Right lung (tissue), 10 donors: Measurements from ENCODE around the gene USP9X. TPM values are rescaled to one million over a fixed set of nuclear protein-coding genes. Genes with fewer than 3 reads are reported as not detected.
"Not testable (repeated sequence)": the region's sequence is repeated elsewhere in the genome, so short reads cannot be mapped to it uniquely, and the experiment has no call there.

Experiments
- DNase-seq, 2 donors: peaks; one replicate each; pipeline ENCODE4 v3.0.0-alpha.2; 2013
- long read RNA-seq, 8 donors: transcript quantifications; one replicate each; lab custom pipeline, GENCODE V29; 2026
- polyA plus RNA-seq, 5 donors: library from polyadenylated mRNA; unstranded; fragments of 120-200 nt; gene quantifications; one replicate each; pipeline versions ENCODE4 v1.2.1 to v1.2.3, GENCODE V29; 2013; ENCODE audit warnings: inconsistent platforms in 1 of 5, low replicate concordance in 1 of 5; ENCODE audit not compliant: insufficient read length in 5 of 5, insufficient read depth in 1 of 5

The USP9X gene
- 10 to 100 TPM; 39.0 to 58.9 (median 56.0) TPM for polyA plus RNA-seq
- long read RNA-seq, donor 1, full-length matches to known transcripts = 1 of 72 reads
- long read RNA-seq, donor 1, partial matches to known transcripts = 71 of 72 reads
- long read RNA-seq, donor 1, other reads (novel, unspliced or antisense) = 0 of 72 reads
- long read RNA-seq, donor 2, partial matches to known transcripts = 12 of 12 reads
- long read RNA-seq, donor 2, other reads (novel, unspliced or antisense) = 0 of 12 reads
- long read RNA-seq, donor 3, partial matches to known transcripts = 32 of 32 reads
- long read RNA-seq, donor 3, other reads (novel, unspliced or antisense) = 0 of 32 reads
- long read RNA-seq, donor 4, partial matches to known transcripts = 28 of 28 reads
- long read RNA-seq, donor 4, other reads (novel, unspliced or antisense) = 0 of 28 reads
- long read RNA-seq, donor 5, full-length matches to known transcripts = 5 of 45 reads
- long read RNA-seq, donor 5, partial matches to known transcripts = 40 of 45 reads
- long read RNA-seq, donor 5, other reads (novel, unspliced or antisense) = 0 of 45 reads
- long read RNA-seq, donor 6, partial matches to known transcripts = 57 of 58 reads
- long read RNA-seq, donor 6, other reads (novel, unspliced or antisense) = 0 of 58 reads
- long read RNA-seq, donor 7, partial matches to known transcripts = 32 of 33 reads
- long read RNA-seq, donor 7, other reads (novel, unspliced or antisense) = 0 of 33 reads
- long read RNA-seq, donor 8, partial matches to known transcripts = 9 of 9 reads
- long read RNA-seq, donor 8, other reads (novel, unspliced or antisense) = 0 of 9 reads

DNA sequence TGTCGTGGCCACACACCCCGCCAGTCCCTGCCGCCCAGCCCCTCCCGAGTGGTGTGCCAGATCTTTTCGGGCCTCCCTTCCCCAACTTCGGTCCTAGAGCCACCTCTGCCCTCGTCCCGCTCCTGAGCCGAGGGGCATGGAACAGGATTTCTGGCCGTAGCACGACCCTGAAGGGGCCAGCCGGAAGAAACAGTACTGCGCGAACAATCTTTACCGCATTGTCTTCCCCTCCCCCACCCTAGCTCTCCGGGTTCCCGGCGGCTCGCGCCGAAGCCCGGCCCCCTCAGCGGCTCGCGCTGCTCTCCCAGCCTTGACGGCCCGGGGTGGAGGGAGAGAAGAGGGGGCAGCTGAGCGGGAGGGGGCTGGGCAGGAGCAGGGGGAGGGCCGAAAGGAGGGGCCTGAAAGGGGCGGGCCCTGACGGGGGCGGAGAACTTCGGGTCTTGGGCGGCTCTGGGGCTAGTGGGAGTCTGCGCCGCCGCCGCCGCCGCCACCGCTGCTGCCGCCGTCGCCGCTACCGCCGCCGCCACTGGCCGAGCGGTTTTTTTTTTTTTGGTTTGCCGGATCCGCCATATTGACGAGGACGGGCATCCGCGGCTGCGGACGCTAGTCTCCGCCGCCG is at the start of gene USP9X:
TSS of gene USP9X (plus strand) at position 553 of the 619 bp plus-strand sequence. CDS start 38,184 bp downstream, outside the sequence.
- peak; percentile 89 to 90 for DNase-seq

GRCh38 chrX:41035582-41035981 is 49.7 kb upstream of the USP9X start:
- DNase-seq = no peak

- DNase-seq = no peak
These were observed 48.4 kb upstream of the USP9X start for GRCh38 chrX:41036668-41037326.

- DNase-seq = no peak
These were observed 42.0 kb upstream of the USP9X start for GRCh38 chrX:41043196-41043595.

DNA sequence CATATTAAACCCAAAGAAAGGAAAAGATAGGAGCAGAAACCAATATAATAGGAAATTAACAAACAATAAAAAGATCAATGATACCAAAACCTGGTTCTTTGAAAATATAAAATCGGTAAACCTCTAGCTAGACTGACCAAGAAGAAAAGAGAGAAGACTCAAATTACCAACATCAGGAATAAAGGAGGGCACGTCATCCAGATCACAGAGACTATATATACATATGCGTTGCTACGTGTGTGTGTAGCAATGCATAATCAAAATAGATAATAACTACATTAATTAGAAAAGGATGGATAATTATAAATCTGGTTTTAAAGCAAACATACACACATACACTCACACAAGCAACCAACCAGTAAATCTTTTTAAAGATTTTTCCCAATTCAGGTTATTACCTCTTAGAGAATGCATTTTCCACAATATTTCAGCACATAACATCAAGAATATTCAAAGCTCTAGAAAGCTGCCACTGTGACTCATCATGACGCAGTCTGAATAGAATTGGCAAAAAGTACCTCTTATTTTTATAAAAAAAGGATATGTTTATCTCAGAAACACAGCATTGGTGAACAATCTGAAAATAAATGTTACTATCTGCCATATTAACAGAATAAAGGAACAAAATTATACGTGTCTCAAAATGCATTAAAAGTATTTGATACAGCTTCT is 41.4 kb upstream of the USP9X start:
- DNase-seq = no peak

DNA sequence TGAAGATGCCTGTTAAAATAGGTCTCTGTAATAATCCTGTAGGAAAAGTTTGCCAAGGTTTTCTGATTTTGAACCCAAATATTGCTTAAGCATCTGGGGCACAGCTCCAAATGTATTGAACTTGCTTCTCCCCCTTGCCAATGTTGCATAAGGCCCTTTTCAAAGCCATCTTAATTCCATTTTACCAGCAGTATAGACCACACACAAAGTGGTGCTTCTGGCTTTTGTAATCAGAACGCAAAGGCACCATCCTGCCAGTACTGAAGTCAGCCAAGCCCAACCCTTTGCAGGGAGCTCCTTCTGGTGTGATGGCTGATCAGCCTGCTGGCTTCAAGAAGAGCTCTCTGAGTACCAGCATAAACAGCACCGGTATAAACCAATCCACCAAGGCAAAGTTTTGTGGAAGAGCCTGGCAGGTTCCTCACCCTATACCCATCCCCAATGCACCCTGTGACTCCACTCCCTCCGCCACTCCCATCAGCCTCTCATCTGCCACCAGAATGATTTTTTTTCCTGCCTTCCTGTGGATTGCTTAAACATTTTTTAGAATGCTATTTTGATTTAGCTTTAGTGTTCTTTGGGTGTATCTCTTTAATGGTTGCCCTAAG is 39.2 kb upstream of the USP9X start:
- DNase-seq = peak; percentile 69 to 72

DNA sequence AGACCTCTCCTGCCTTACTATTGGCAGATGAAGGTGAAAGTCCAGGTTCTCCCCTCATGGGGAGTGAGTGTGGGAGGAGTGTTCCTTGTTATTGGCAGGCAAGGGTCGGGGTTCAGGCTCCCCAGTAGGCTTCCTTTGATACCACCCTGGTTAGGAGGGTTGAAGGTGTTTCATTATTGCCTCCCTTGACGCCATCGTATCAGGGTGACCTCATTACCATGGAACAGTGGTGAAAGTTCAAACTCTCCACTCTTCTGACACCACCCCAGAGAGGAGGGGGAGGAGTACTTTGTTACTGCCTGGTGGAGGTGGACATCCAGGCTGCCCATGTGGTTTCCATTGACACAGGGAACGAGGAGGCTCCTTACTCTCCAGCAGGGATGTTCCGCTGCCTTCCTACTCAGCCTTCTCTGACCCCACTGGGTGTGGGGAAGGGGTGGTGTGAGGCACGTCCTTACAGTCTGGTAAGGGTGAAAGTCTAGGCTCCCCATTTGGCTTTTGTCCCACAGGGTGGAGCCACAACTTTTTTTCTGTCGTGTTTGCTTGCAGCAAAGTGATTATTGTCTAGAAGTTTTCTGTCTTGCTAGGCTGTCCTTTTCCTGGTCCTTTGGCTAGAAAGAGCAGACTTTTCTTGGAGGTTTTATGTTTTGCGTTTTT is 37.2 kb upstream of the USP9X start:
- no peak for DNase-seq

- DNase-seq = no peak
These were observed 34.9 kb upstream of the USP9X start for GRCh38 chrX:41050359-41050758.

GRCh38 chrX:41051288-41051687 is 34.0 kb upstream of the USP9X start:
- DNase-seq = no peak

DNA sequence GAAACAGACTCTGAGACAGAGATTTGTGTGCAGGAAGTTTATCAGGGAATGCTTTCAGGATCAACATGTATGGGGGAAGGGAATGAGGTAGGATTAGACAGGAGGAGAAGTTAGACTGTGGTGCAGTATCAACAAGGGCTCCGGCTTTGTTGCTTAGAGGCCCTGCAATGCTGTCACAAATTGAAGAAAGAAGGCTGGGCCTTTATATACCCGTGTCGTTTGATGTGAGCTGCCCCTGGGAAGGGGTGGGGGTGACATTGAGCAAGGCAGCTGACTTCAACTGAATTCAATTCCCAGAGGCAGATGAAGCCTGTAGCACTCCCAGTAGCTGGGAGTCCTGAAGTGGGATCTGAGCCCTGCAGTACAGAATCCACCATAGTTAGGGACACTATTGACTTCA is 29.5 kb upstream of the USP9X start:
- no peak for DNase-seq

DNA sequence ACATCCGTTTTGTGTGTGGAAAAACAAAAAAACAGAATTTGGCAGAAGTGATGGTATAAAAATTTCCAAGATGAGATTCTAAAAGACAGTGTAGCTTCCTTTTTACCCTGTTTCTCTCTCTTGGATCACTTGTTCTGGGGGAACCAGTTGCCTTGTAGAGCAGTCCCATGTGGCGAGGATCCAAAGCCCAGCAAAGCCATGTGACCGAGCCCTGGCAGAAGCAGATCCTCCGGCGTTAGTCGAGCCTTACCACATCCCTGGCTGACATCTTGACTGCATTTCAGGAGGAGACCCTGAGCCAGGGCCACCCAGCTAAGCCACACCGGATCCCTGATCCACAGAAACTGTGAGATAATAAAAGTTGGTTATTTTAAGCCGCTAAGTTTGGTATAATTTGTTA is 22.0 kb upstream of the USP9X start:
- DNase-seq = not testable (repeated sequence)

DNA sequence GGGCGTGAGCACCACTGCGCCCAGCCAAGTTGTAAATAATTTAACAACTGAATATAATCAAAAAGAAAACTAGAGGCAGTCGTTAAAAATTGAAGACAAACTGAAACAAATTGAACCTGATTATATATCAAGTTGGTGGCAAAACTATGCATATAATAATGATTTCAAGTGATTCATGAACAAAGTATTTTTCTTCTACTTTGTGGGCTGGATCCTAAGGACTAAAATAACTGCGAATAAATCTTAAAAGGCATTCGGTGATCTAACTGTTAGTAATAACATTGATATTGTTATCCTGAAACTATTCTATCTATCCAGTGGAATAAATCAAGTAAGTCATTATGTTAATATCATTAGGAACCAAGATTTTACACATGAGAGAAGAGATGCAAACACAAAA is 21.2 kb upstream of the USP9X start:
- no peak for DNase-seq

GRCh38 chrX:41066391-41066790 is 18.9 kb upstream of the USP9X start:
- no peak for DNase-seq

GRCh38 chrX:41066969-41067368 is 18.3 kb upstream of the USP9X start:
- no peak for DNase-seq

- no peak for DNase-seq
These were observed 17.5 kb upstream of the USP9X start for GRCh38 chrX:41067721-41068120.

DNA sequence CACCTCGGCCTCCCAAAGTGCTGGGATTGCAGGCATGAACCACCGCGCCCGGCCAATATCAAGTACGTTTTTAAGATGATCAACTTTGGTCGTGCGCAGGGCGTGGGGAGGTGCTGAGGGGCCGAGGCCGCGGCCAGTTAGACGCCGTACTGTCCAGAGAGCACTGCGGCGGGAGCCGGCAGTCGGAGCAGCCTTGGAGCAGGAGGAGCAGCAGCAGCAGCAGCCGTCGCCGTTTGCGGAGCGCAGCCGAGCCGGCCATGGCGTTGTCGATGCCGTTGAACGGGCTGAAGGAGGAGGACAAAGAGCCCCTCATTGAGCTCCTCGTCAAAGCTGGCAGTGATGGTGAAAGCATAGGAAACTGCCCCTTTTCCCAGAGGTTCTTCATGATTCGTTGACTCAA is 8.5 kb upstream of the USP9X start:
- no peak for DNase-seq

DNA sequence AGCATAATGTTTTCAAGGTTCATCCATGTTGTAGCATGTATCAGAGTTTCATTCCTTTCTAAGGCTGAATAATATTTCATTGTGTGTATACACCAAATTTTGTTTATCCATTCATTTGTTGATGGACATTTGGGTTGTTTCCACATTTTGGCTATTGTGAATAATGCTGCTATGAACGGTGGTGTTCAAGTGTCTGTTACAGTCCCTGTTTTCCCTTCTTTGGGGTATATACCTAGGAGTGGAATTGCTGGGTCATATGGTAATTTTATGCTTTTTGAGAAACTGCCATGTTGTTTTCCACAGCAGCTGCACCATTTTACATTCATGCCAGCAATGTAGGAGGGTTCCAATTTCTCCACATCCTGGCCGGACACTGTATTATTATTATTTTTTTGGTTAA is 3.4 kb upstream of the USP9X start:
- no peak for DNase-seq

DNA sequence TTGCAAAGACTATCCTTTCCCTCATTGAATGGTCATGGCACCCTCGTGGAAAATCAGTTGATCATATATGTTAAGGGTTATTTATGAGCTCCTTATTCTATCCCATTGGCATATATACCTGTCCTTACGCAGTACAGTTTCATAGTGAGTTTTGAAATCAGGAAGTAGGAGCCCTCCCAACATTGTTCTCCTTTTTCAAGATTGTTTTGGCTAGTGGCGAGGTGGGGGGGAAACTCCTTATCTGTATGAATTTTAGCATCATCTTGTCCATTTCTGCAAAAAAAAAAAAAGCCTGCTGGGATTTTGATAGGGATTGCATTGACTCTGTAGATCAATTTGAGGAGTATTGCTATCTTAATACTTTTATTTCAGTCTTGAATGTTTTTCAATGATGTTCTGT is 2.5 kb upstream of the USP9X start:
- no peak for DNase-seq

DNA sequence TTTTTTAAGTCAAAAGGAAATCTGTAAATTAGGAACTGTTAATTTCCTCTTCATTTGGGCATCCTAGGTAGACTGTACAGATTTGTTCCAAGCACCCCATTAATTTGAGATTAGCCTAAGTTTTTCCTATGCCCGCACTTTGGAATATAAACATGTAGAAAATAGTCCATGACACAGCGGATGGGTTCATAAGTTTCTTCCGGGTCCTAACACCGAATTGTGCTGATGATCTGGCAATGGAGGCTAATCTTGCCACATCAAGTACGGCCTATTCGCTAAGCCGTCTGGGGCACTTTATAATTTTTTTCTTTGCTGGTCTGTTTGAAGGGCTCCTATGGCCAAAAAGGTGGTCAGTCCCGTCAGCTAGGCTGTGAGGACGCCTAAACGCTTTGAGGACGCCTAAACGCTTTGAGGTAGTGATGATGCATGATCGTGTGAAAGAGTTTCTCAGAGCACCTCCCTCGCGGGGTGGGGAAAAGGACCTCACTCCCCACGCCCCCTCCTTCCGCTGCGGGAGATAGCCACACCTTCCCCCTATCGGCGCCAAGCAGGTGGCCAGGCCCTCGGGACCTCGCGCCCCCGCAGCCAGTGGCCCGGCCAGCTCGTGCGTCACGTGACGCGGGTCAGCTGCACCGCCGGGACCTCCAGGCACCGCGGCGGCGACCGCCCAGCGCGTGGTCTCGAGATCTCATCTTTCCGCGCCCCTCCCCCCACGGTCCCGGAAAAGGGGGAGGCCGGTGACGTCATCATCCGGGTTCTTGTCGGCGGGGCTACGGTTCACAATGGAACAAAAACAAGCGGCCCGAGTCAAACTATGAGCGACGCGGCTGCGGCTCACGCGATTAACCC is 977 bp upstream of the USP9X start:
- DNase-seq = peak; percentile 97
